HS-27A (cell line): Measurements from ENCODE around the gene NAT8L.

ENCODE experiments used
- DNase-seq: peaks from one replicate; pipeline ENCODE4 v3.0.0-alpha.2; 2012; ENCODE audit warnings: low read depth, missing footprints

Gene NAT8L

DNA sequence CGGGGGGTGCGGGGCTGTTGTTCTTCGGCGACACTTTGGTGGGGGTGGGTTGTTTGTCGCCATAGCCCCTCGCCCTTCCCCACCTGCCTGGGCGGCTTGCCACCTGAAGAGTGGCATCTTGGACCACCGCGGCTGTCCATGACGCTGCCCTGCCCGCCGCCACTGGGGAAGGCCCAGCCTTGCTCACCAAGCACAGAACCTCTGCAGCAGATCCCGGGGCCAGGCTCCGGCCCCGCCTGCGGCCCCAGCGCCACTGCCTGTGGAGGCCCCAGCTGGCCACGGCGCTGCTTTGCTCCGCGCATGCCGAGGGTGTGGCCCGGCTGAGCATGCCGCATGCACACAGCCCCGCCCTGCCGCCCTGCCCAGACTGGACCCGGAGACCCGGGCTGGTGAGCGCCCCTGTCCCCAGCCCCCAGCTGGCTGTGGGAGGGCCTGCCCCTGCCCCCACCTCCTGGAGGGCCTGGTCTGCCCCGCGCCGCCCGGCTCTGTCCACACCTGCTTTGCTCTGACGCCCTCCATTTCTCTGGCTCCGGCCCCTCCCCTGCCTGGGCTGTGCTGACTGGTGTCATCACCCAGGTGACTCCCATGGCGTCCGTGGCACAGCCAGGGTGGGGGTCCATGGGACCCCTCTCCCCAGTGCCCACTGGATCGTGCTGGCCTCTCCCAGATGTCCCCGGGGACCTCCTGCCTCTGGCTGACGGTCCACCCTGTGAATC is 5.3 kb downstream of the NAT8L start:
- DNase-seq, result no peak

DNA sequence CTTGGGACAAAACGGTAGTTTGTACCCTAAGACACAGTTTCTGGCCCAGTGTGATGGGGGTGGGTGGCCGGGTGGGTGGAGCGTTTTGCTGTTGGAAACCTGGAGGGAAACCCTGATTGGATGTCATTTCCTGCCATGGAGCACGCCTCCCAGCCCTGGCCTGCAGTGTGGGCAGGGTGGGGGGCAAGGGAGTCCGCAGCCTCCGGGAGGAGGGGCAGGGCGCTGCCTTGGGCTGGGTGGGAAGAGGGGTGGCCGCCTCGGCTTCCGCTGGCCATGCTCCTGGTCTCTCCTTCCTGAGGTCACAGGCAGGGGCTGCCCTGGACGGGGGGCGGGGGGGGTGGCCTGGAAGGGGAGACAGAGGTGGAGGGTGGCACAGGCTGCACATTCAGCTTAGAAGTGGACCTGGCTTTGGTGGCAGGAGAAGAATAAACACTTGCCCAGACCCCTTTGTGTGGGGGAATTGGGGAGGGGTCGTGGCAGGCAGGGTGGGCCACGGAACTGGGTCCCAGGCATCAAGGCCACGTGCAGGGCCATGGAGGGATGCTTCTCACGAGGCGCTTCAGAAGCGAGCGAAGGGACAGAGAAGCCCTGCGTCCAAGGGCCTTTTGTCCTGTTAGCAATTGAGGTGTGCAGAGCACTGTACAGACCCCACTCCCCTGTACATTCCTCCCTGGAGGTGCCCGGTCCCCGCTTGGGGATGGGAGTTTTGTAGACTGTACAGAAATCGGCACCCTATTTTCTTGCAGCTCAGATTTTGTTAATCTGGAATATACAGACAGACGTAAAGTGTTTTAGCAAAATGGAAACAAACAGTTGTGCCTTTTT is 6.2 kb downstream of the NAT8L start:
- no peak for DNase-seq

DNA sequence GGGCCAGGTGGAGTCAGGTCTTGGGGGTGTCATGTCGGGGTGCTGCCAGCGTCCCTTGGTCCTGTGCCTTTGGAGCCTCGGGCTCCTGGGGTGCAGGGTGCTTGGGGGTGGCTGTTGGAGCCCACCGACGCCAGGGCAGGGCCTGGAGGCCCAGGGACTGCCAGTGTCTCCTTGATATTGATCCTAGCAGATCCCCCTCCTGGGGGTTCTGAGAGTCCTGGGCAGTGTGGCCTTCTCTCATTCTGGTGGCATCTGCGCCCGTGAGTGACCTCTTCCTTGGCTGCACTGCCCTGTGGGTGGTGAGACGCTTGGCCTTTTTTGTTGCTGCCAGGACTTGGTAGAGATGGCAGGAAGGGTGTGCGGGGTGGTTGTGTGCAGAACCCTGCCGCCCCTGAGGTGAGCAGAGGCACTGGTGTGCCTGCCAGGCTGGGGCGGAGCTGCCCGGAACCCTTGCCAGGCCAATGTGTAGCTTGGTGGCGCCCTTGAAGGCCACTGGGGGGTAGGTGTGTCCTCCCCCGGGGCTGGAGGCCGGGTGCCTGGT is 7.0 kb downstream of the NAT8L start:
- DNase-seq, result no peak

GRCh38 chr4:2066571-2067445 is 7.7 kb downstream of the NAT8L start:
- DNase-seq, result no peak

DNA sequence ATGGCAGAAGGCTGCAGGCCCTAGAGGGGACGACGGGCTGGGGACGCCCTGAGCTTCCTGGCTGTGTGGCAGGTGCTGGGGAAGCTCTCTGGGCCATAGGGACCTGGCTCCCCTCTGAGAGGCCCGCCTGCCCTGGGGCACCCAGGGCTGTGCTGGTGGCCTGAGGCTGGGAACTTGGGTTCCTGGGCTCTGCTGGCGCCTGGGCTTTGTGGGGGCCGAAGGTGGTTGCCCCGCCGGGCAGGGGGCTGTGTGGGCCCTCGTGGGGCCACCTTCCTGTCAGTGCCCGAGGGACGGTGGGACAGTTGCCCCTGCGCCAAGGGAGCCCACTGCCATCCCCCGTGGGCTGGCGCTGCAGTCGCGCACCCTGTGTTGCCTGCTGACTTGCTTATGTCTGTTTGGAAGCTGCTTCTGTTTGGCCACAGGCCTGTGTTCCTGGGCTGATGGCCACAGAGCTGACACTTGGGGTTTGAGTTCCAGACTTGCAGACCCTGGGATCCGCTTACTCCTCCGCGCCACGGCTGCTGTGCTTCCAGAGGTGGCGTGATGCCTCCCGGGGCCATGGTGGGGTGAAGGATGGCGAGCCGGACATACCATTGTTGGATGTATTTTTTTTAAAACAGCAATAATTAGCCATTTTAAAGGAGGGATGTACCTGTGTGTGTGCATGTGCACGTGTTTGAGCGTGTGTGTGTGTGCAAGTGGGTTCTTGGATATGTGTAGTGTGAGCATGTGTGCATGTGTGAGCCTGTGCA is 8.5 kb downstream of the NAT8L start:
- no peak for DNase-seq

- no peak for DNase-seq
Observed at GRCh38 chr4:2068198-2068470, 9.0 kb downstream of the NAT8L start.

- no peak for DNase-seq
Observed at GRCh38 chr4:2068566-2068965, 9.4 kb downstream of the NAT8L start.

DNA sequence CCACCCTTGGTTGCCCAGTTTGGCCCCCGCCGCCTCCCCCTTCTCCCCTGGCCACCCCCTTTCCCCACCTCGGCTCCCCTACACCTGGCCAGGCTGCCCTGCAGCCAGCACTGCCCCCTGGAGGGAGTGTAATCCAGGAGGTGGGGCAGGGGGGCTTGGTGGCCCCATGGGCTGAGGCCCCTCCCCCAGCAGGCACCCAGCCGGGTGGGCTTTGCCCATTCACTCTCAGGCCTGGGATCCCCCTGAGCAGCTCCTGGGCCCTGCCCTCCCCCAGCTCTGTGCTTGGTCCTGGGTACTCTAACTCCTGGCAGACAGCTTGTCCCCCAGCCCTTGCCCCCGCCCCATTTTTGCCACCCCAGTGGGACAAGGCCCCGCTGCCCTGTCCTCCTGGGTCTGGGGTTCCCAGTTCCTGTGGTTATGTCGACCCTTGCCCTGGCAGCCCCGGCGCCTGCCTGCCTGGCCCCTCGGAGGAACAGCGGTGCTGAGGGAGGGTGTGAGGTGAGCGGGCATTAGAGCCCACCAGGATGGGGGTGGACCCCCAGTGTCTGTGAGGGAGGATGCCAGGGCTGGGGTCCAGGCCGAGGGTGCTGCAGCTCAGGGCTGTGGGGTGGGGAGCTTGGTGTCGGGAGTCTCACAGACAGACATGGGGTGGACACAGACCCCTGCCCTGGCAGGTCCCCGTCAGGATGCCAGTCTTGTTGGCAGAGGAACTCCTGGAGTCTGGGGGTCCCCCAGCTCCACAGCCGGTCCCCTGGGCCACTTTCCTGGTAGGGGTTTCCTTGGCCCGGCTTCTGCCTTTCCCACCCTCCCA is 10.2 kb downstream of the NAT8L start:
- DNase-seq, result no peak

DNA sequence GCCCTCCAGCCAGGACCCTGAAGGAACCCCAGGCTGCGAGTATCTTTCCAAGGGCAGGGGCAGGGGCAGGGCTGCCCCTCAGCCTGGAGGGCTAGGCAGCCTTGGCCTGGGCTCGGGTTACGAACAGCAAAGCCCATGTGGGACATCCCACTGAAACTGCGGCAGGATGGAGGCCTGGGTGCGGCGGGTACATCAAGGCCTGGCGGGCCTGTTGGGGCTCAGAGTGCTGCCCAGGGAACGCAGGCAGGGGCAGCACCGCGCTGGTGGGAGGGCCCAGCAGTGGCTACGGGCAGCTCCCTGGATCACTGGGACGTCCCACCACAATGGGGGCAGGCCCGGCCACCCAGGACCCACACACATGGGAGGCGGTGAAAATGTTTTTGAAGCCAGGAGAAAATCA is 10.9 kb downstream of the NAT8L start:
- no peak for DNase-seq

DNA sequence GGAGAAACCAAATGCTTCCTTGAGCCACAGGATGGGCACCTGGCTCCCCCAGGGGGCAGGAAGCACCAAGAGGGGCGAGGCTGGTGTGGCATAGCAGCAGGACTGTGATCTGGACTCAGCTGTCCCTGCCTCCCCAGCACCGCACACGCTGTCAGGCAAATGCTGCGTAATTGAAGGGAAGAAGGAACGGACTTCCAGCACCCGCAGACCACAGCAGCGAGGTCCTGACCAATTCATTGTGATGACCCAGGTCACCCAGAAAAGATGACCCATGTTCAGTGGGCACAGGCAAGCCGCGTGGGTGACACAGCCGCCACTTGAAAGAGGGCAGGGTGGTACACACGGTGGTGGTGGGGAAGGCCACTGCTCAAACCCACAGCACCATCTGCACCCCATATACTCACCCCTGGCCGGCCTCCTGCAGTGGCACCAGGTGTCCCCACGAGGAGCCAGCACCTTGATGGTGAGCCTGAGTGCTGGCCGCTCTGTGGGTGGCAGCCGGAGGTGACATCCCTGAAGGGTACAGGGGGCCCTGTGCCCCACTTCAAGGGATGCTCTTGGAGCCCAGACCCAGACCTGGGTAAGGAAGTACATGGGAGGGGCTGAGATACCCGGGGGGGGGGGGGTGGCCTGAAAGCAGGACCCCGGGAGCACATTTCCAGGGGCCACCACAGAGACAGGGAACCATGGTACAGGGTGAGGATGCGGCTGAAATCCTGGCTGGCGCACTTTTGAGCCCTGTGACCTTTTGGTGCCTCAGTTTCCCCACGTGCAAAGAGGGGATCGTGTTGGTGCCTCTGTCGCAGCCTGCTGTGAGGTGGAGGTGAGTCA is 11.5 kb downstream of the NAT8L start:
- no peak for DNase-seq

GRCh38 chr4:2071252-2071911 is 12.3 kb downstream of the NAT8L start:
- DNase-seq, result no peak

- no peak for DNase-seq
Observed at GRCh38 chr4:2071912-2072867, 13.1 kb downstream of the NAT8L start.

DNA sequence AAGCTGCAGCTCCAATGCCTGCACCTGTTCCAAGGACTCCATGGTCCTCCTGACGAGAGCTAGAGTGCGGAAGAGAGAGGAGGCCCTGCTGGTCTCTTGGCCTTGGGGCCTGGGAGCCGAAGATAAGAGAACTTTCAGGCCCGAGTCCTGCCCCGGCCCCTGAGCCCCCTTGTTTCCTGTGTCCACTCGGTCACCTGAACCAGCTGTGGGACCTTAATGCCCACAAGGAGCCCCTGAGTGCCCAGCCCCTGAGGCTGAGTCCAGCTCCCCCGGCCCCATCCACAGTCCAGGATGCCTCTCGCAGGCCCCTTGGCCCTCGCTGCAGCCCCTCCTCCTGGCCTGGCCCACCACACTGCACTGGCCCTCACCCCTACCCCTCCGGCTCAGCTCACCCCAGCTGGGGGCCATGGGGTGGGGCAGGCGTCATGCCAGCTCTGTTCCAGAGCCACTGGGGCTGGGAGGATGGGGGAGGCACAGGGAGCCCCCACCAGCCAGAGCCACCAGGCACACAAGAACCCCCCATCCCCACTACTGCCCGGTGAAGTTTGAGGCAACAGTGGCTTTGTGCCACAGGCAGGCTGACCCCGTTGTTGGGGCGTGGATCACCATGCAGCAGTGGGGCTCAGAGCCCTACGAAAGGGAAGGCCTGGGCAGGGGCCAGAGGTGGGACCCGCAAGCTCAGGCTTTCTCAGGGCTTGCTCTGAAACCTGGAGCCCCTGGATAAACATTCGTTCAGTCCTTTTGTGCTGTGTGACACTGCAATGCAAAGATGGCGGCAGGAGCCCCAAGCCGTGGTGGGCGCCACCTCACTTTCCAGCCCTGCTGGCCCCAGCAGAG is 14.1 kb downstream of the NAT8L start:
- DNase-seq, result no peak

GRCh38 chr4:2073808-2074481 is 14.8 kb downstream of the NAT8L start:
- no peak for DNase-seq

GRCh38 chr4:2074588-2074987 is 15.5 kb downstream of the NAT8L start:
- no peak for DNase-seq

- no peak for DNase-seq
Observed at GRCh38 chr4:2075171-2075986, 16.3 kb downstream of the NAT8L start.
